GM04503 (cell line): ENCODE results near the gene GPR162.

Experiments used
- DNase-seq: peaks from one replicate; pipeline ENCODE4 v3.0.0-alpha.2; 2012; ENCODE audit warnings: low read depth

GPR162 gene

GRCh38 chr12:6822426-6823135 is 960 bp downstream of the GPR162 start:
- no peak for DNase-seq

- no peak for DNase-seq
These were observed 1.8 kb downstream of the GPR162 start for GRCh38 chr12:6823182-6824084.

GRCh38 chr12:6824085-6824775 is 2.6 kb downstream of the GPR162 start:
- DNase-seq: no peak

- no peak for DNase-seq
These were observed 3.3 kb downstream of the GPR162 start for GRCh38 chr12:6824901-6825381.

GRCh38 chr12:6825398-6826124 is 3.9 kb downstream of the GPR162 start:
- DNase-seq: no peak

GRCh38 chr12:6826125-6826733 is 4.6 kb downstream of the GPR162 start:
- DNase-seq: no peak

- DNase-seq: no peak
These were observed 5.3 kb downstream of the GPR162 start for GRCh38 chr12:6826734-6827436.

GRCh38 chr12:6827437-6827911 is 5.9 kb downstream of the GPR162 start:
- DNase-seq: no peak

- no peak for DNase-seq
These were observed 6.6 kb downstream of the GPR162 start, which contains the start of gene P3H3 for GRCh38 chr12:6827982-6828780. P3H3 (plus strand) TSS chr12:6828407; CDS start chr12:6828441, 34 bp downstream.

- DNase-seq: no peak
These were observed 7.3 kb downstream of the GPR162 start for GRCh38 chr12:6828781-6829535.

- no peak for DNase-seq
These were observed 8.1 kb downstream of the GPR162 start for GRCh38 chr12:6829536-6830220.

GRCh38 chr12:6830286-6830890 is 8.8 kb downstream of the GPR162 start:
- DNase-seq: no peak

- DNase-seq: no peak
These were observed 9.4 kb downstream of the GPR162 start for GRCh38 chr12:6830999-6831398.

- no peak for DNase-seq
These were observed 9.9 kb downstream of the GPR162 start for GRCh38 chr12:6831450-6831995.

- DNase-seq: no peak
These were observed 10.5 kb downstream of the GPR162 start for GRCh38 chr12:6832125-6832524.

- no peak for DNase-seq
These were observed 11.7 kb downstream of the GPR162 start for GRCh38 chr12:6833189-6833890.

GRCh38 chr12:6834254-6834653 is 12.6 kb downstream of the GPR162 start:
- no peak for DNase-seq
